Activated T-cell treated with anti-CD3 and anti-CD28 coated beads for 4 hours (primary cell): ENCODE measurements around the gene TBX2.

Experiments
- DNase-seq: peaks from one replicate; pipeline ENCODE4 v3.0.0-alpha.2; 2020

Gene TBX2

DNA sequence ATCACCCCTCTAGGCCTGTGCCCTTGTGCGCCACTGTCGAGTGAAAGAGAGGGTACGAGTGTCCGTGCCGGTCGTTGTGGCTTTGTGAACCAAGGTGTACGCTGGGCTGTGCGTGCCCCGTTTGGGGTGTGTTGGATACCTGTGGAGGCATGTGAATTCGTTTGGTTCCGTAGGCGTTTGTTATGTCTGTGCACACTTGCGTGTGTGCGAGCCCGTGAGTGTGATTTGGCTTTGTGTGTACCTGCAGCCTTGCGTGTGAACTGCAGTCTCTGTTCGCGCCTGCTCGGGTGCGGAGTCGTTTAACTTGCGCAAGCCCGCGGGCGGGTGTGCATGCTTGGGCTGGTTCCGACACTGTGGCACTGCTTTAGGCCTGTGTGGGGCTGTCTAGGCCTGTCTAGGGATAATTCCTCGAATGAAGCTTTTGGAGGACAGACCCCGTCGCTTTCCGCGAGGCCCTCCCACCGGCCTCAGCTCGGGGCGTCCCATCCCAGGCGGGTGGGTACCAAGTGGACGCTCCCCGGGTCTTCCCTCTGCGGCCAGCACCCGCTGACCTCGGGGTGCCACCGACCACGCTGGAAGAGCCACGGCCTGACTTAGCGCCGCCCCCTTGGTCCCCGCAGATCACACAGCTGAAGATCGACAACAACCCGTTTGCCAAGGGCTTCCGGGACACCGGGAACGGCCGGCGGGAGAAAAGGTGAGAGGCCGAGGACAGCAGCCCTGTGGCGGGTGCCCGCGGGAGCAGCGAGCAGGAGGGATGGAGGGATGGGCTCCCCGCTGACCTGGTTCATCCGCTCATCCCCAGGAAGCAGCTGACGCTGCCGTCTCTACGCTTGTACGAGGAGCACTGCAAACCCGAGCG is 4.4 kb downstream of the TBX2 start:
- DNase-seq = no peak

DNA sequence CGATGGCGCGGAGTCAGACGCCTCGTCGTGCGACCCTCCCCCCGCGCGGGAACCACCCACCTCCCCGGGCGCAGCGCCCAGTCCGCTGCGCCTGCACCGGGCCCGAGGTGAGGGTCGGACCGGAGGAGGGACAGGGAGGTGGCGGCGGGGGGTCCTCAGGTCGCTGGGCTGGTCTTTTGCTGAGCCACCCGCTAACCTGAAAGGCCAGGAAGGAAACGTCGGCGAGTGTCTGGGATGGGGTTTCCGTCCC is 4.9 kb downstream of the TBX2 start:
- DNase-seq = no peak

DNA sequence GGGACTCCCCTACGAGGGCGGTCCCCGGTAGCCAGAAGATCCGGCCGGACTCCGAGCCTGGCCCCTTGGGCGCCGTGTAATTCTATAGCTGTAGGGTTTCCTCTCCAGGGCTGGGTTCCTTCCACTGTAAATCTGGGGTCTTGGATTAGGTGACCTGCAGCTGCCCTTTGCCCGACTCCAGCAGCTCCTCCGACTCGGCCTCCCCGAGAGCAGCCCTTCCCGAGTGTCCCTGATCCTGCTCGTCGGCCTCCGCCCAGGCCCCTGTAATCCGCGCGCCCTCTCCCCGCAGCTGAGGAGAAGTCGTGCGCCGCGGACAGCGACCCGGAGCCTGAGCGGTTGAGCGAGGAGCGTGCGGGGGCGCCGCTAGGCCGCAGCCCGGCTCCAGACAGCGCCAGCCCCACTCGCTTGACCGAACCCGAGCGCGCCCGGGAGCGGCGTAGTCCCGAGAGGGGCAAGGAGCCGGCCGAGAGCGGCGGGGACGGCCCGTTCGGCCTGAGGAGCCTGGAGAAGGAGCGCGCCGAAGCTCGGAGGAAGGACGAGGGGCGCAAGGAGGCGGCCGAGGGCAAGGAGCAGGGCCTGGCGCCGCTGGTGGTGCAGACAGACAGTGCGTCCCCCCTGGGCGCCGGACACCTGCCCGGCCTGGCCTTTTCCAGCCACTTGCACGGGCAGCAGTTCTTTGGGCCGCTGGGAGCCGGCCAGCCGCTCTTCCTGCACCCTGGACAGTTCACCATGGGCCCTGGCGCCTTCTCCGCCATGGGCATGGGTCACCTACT is 5.5 kb downstream of the TBX2 start:
- DNase-seq = no peak

DNA sequence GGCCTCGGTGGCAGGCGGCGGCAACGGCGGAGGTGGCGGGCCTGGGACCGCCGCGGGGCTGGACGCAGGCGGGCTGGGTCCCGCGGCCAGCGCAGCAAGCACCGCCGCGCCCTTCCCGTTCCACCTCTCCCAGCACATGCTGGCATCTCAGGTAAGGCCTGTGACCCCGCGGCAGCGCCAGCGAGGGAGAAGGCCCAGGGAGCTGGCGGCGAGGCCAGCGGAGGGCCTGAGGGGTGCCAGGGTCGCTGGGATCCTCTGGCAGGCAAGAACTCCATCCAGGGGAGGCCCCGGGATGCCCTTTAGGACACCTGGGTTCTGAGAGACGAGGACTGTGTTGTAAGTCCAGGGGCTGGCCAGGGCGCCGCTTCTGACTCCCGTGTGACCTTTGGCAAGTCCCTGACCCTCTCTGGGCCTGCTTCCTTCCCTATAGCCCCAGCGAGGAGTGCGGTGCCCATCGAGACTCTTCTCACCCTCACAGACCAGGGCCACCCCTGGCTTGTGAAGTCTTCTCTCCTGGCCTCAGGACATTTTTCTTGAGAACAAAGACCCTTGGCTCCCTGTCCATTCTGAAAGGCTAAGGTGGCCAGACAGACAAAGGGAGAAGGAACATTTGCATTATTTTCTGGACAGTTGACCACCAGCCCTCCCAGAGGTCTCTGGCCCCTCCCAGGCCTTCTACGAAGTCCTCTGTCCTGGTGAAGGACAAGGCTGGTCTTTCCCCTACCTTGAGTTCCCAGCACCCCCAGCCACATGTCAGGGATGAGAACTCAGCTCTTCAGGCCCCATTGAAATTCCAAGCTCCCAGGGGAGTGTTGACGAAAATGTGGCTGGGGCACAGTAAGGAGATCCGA is 6.3 kb downstream of the TBX2 start:
- no peak for DNase-seq

DNA sequence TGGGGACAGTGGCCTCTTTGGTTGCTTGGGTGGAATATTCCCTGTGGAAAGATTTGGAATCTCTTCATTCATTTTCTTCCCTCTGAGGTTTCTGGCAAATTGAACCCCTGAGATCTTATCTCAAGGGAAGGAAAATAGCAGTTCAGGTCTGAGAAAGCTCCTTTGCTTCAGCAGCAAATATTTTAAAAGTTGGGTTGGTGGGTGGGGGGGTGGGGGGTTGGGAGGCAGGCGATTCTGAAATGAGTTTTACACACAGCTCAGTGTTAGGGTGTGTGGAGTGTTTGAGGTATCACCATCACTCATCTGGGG is 6.8 kb downstream of the TBX2 start:
- DNase-seq = no peak

DNA sequence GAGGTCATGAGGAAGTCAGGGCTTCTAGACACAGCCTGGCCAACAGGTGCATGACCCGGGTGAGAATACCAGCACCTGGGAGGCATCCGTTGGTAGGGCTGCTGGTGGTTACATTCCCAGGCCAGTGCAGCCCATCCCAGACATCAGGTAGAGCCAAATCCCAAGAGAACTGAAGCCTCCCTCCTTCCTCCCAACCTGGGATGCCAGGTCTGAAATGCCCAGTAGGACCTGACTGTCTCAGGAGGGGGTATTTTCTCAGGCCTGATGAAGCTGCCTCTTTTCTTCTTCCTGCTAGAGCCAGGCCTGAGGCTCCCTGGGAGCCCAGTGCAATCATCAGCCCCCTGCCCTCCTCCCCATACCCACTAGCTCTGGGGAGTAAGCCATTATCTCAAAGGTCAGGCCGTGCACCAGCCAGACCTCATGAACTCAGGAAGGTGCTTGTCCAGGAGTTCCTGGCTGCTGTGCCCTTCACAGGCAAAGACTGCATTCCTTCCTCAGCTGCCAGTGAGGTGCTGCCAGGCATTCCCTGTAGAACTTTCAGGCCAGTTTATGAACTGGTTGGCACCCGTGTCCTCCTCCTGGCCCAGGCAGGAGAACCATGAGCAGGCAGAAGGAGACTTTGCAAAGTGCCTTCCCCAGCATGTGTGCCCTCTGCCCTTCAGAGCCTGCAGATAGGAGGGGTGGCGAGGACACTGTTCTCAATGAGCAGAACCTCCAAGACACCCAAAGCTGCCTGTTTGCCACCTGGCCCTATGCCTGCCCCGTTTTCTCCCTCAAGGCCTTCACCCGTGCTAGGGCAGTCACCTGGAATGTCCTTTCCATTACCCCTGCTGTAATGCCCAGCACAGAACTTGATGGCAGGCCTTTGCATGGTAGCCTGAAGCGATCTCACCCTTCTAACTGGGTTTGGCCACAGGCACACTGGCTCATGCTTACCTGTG is 7.6 kb downstream of the TBX2 start:
- DNase-seq = no peak

DNA sequence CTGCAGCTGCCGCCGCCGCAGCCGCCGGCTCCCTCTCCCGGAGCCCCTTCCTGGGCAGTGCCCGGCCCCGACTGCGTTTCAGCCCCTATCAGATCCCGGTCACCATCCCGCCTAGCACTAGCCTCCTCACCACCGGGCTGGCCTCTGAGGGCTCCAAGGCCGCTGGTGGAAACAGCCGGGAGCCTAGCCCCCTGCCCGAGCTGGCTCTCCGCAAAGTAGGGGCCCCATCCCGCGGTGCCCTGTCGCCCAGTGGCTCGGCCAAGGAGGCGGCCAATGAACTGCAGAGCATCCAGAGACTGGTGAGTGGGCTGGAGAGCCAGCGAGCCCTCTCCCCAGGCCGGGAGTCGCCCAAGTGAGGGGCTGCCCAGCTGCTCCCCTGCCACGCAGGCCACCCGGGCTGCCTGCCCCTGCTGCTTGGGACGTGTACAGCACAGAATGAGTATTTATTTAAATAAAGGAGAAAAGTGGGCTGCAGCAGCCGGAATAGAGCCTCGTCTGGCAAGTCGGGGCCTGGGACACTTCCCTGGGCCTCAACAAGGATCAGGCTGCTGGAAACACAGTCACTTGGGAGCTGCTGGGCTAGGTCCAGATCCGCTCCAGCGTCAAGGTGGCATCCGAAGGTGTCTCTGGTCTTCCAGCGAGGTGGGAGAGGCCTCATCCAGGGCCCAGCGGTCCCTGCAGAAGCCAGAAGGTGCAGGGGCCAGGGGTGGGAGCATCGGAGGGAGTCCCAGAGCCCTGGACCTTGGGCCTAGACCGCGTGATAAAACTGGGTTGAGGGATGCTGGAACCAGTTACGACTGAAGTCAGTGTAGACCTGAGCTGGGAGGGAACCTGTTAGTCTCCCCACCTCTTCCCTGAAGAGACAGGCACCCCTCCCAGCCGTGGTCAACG is 8.8 kb downstream of the TBX2 start:
- DNase-seq = no peak

DNA sequence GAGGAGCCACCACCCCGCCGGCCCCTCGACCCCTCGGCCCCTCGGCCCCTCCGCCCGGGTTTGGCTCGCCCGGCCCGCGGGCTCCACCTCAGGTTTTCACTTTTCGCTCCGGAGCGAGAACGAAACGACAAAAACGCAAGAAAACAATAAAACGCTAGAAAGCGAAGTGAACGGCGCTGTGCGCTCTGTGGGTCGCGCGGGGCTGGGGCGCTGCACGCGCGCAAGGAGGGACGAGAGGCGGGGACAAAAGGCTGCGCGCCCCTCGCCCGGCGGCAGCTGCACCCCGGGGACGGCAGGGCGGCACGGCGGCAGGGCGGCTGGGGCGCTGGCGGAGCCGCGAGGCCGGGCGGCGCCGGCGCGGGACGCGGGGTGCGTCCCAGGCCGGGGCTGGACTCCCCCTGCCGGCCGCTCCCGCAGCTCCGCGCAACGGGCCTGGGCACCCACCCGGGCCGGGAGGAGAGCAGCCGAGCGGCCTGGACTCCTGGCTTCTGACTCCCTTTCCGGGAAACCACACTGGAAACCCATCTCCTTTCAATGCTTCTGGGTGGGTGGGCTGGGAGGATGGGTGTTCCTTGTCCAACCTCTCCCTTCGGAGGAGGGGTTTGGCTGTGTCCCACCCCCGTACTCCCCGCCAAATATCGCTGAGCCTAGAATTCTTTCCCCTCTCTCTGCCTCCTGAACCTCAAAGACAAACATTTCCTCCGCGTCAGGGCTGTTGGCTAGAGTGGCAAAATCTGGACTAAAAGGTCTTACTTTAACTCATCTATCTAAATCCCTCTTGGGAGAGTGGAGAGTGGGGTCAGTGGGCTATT is 9.9 kb downstream of the TBX2 start:
- DNase-seq = no peak

DNA sequence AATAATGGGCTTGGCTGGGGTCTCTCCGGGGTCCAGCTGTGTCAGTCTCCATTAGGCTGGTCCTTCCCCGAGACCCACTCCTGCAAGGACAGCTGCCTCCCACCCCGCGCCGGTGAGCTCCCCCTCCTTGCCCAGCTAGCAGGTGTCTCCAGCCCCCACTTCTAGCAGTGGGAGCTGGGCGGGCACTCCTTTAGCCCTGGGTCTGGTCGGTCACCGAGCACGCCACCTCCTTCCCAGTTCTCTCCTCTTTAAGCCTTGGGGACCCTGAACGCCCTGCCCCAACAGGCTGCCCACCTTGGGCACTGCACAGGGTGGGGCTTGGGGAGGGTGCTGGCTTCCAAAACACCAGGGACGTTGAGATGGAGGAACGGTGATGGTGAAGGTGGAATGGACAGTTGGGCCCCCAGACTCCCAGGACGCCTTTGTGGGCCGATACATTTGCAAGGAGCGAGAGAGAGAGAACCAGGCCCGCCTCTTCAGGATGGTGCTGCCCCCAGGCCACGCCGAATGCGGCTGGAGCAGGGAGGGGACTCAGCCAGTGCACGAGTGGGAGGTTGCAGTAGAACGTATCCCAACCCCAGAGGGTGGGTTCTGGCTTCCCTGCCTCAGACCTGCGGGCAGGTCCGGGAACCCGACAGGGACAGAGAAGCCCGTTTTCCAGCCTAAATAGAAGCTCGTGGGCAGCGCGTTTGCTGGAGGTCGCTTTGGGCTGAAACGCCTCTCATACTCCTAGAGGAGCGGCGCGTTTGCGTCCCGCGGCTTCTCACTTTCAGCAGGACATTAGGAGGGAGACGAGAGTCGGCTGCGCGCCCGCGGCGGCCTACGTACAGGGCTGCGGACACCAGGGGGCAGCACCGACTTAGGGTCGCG is 10.7 kb downstream of the TBX2 start:
- peak; percentile 68 for DNase-seq

DNA sequence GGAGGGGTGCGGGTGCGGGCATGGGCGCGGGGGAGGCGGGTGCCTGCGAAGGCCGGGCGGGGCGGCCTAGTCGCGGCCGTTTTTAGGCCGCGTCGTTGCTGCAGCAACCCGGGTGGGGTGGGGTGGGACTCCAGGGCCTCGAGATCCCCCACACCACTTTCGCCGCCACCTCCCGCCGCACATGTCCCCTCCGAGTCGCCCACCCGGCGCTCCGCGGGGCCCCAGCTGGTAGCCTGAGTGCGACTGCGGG is 11.3 kb downstream of the TBX2 start:
- no peak for DNase-seq

DNA sequence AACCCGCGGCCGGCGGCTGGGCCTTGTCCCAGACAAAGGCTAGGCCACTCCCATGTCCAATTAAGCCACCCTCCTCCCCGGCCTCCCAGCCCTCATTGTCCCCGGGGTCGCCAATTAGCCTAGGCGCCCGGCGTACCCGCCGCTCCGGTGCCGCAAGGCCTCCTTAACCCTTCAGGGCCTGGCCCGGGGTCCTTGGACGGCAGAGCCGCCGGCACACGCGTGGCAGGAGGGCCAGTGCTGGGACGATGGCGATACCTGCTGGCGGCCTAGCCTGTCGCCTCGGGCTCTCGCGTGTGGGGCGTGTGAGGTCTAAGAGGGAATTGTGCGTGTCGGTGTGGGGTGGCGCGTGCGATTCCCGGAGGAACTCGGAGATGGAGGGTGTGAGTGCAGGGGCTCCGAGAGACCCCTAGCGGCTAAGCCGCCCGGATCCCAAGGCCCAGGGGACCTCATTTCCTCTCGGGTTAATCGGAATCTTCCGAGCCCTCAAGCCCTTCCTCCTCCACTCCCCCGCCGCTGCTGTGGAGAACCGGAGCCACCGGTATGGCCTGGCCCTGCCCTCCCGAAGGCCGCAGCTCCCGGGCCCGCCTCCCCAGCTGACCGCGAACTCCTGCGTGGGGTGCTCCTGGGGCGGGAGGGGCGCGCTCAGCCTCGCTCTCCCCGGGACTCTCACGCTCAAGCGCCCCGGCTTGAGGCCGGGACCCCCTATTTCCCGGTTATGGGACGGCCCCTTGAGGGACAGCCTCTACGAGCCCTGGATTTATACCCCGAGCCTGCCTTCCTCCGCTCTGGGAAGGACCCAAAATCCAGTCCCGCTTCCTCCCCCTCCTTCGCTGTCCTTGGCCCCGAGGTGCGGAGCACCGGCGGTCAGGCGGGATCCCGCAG is 11.9 kb downstream of the TBX2 start:
- no peak for DNase-seq

DNA sequence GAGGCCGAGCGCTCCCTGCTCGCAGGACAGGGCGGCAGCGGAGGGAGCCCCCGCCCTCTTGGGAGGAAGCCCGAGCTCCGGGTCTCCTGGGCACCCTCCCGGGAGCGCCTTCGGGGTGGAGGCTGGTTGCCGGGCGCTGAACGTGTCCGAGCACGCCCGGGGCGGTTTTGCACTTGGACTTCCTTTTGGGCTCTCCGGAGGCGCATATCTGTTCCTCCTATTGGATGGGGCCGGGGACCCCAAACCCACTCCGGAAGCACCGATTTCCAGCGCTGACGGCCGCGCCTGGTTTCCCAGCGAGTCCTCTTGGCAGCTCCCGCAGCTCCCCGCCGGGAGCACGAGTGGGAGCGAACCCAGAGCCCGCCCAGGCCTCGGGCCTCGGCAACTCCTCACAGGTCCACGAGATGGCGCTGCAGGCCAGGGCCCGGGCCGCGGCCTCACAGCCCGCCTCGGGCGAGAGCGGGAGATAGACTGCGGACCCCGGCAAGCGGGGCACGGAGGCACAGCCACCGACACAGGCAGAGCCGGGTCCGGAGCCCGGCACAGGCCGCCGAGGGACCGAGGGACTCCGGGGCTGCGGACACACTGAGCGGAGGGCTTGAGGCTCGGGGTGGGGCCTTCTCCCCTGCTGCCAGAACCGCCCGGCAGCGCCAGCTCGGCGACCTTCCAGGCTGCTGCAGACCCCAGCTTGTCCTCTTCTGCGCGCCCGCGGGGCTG is 12.7 kb downstream of the TBX2 start:
- DNase-seq = peak; percentile 73

DNA sequence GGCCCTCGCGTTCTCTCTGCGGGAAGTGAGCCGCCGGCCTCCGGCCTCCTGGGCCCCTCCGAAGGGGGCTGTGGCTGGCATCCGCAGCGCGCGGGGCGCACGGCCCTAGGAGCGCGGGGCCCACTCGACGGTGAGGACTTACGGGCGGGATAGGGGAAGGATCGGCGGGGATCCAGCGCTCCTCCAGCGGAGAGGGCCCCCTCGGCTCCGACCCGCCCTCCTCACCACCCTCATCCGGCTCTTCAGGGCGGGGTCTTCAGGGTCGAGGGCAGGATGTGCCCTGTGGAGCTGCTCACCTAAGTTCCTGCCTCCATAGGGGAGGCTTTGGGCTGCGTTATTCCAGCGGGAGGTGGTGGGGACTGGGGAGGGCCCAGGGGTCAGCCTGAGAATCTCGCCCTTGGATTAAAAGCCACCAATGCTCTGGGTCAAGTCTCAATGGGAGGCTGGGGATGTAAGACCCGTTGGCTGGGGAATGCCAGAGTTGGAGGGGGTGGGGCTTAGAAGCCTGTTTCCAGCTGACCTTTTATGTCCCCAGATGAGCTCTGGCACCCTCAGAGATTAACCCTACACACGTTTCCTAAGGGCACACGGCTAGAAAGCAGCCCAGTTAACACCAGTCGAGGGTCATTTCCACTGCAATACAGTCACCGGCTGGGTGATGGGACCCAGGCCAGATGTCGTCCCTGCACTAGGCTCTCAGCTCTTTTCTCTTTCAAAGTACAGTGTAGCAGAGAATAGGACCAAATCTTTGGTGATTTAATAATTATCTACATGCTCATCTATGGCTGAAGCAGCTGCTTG is 13.4 kb downstream of the TBX2 start:
- DNase-seq = no peak

DNA sequence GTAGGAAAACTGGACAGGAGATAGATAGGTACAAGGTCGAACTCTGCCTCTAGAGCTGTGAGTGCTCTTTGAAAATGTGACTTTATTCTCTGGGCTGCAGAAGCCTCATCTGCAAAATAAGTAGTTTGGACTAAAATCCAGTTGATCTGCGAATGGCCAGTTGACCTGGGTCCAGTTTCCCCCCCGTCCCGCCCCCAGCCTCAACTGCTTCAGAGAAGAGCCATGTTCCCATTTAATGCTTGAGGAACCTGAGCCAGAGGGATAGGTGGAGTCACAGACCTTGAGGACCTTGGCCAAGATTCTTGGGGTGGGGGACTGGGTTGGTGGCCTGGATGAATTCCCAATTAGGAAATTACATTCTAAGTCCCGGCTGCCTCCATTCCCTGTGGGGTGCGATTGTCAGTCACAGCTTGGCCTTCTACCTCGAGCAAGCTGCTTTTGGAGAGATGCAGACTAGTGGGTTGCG is 14.1 kb downstream of the TBX2 start:
- no peak for DNase-seq

DNA sequence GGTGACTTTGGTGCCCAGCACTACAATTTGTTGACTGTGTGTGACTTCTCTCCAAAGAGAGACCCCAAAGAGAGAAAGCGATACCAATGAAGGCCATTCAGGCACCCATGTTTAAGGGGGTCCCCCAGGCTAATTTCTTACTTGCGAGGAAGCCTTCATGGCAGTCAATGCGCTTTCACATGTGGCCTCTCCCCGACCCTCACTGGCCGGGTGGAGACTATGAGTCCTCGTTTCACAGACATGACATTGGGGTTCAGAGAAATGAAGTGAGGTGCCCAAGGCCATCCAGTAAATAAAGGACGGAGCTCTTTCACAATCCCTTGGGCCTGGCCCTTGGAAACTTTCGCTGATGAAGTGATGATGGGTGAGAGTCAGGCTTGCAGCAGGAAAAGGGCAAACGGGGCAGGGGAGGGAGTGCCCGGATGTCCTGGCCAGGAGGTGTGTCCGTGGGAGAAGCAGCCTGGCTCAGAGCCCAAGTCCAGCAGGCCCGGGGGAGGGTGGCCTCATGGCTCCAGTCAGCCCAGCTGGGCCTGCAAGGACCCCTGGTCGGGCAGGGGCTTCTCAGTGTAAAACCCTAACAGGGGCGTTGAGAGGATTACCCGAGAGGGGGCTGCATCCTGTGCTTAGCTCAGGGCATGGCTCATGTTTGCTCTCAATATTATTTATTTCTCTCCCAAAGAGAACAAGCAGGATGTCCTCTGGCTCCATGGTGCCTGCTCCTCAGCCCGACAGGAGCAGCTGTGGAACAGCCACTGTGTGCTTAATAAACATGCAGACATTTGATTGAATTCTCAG is 14.7 kb downstream of the TBX2 start:
- DNase-seq = no peak

DNA sequence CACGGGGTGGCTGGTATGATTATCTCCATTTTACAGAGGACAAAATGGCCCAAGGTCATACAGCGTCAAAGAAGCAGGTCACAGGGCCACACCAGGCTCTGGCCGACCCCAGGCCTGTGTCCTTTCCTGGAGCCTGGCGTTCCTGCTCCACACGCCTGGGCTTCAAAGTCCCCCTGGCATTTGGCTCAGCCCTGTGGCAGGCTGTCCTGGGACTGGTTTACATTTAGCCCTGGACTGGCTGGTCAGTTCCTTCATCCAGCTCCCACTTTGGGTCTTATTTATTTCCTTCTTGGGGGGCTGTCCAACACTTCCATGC is 15.3 kb downstream of the TBX2 start:
- no peak for DNase-seq
